Activated naive CD8-positive, alpha-beta T cell treated with anti-CD3 and anti-CD28 coated beads, Interleukin-2, amount 10 ng/mL, durations not matched to agents 7 days and 5 days (primary cell): ENCODE measurements around the gene NDUFB11. TPM values are rescaled to one million over a fixed set of nuclear protein-coding genes. Genes with fewer than 3 reads are reported as not detected.
"Not testable (repeated sequence)": the region's sequence is repeated elsewhere in the genome, so short reads cannot be mapped to it uniquely, and the experiment has no call there.

Source experiments
- ATAC-seq: fragments of 150-1000 bp; cut with Tn5 transposase; one replicate; pipeline ENCODE4 v1.10.0; 2021; ENCODE audit warnings: low read depth, moderate library complexity
- POLR2A ChIA-PET: fragments of 350-600 bp; sonication (Branson Sonifier 250); formaldehyde crosslinking; loops from one replicate; lab custom pipeline; 2021; ENCODE audit warnings: antibody characterized with exemption; lab: Charles Lee
- DNase-seq: peaks from one replicate; pipeline ENCODE4 v3.0.0; 2021
- H3K27ac Mint-ChIP-seq: one replicate; pipeline ENCODE4 v1.8.0; 2022; ENCODE audit warnings: mild to moderate bottlenecking, mixed read lengths
- H3K27me3 Mint-ChIP-seq: one replicate; pipeline ENCODE4 v1.8.0; 2022; ENCODE audit warnings: mild to moderate bottlenecking, moderate library complexity, mixed read lengths
- H3K36me3 Mint-ChIP-seq: one replicate; pipeline ENCODE4 v1.8.0; 2021; ENCODE audit warnings: mild to moderate bottlenecking, mixed read lengths
- H3K4me1 Mint-ChIP-seq: one replicate; pipeline ENCODE4 v1.8.0; 2021; ENCODE audit warnings: mixed read lengths
- H3K4me3 Mint-ChIP-seq: one replicate; pipeline ENCODE4 v1.8.0; 2022; ENCODE audit warnings: mild to moderate bottlenecking, moderate library complexity, mixed read lengths
- H3K9me3 Mint-ChIP-seq: one replicate; pipeline ENCODE4 v1.8.0; 2021; ENCODE audit warnings: mixed read lengths
- total RNA-seq, 2 experiments: library from RNA; stranded (reverse); gene quantifications; one replicate each; pipeline ENCODE4 v1.2.3, GENCODE V29; 2021

The NDUFB11 gene
- total RNA-seq, 2 experiments from 2014 or later = 71.7 to 78.7 TPM

DNA sequence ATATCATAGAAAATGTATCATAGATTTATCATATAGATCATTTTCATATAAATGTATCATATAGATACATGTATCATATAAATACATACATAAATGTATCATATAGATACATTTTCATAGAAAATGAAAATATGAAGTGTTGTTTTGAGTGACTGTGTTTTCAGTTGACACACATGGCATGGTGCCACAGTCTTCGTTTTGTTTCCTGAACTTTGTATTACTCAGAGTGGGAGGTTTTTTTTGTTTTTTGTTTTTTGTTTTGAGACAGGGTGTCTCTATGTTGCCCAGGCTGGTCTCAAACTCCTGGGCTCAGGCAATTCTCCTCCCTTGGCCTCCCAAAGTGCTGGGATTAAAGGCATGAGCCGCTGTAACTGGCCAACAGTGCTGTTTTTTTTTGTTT, 4.4 kb upstream of the NDUFB11 start:
- DNase-seq = no peak

DNA sequence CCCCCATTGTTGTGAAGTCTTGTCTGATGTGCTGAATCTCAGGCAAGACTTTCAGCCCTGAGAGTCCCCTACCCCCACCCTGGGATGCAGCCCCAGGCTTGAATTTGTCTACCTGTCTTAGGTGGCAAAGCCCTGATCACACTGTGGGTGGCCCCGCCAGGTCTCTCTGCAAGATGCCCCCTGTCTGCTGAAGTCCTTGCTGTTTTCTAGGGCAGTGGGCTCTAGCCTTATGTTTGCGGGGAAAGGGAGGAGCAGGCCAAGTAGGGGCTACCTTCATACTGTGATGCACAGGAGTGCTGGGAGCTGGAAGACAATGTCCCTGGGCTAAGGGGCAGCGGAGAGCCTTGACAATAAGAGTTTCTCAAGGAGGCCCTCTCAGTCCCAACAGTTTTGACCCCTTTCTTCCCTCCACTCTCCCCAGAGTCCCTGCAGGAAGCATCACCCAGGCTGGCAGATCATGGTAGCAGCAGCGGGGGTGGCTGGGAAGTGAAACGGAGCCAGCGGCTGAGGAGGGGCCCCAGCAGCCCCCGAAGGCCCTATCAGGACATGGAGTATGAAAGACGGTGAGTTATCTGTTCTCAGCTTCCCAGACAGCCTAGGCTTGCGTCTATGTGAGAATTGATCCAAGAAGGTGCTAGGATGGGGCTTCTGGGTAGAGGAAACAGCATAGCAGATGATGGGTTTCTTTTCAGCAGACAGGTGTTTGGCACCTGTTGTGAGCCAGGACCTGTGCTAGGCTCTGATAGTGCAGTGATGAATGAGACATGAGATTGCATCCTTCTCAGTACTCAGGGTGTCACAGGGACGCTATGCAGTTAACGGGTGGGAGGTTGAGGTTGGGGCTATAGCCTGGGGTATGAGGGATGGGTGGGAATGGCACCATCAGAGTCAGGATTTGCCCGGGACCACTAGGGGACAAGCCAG, 2.7 kb upstream of the NDUFB11 start:
- Mint-ChIP-seq H3K4me1 (peaks cover 15% of the 10 kb centered on the region), H3K9me3 (no peaks in the 10 kb centered on the region), H3K4me3 (peak overlapping the region; percentile 20), H3K36me3 (peaks cover 27% of the 10 kb centered on the region), H3K27ac (peak overlapping the region; percentile 25), H3K27me3 (no peaks in the 10 kb centered on the region)
- POLR2A ChIA-PET = no interaction called here
- DNase-seq (no peak), ATAC-seq (no peak)

More for the DNA sequence above, 4.4 kb upstream of the NDUFB11 start:
- H3K4me1 Mint-ChIP-seq = peaks cover 9% of the 10 kb centered on the region
- peaks cover 21% of the 10 kb centered on the region for H3K36me3 Mint-ChIP-seq
- no peak overlapping the region for H3K27ac Mint-ChIP-seq
- H3K9me3 Mint-ChIP-seq = no peaks in the 10 kb centered on the region
- POLR2A ChIA-PET = no interaction called here
- H3K27me3 Mint-ChIP-seq = no peaks in the 10 kb centered on the region
- no peak for ATAC-seq
- no peak overlapping the region for H3K4me3 Mint-ChIP-seq

DNA sequence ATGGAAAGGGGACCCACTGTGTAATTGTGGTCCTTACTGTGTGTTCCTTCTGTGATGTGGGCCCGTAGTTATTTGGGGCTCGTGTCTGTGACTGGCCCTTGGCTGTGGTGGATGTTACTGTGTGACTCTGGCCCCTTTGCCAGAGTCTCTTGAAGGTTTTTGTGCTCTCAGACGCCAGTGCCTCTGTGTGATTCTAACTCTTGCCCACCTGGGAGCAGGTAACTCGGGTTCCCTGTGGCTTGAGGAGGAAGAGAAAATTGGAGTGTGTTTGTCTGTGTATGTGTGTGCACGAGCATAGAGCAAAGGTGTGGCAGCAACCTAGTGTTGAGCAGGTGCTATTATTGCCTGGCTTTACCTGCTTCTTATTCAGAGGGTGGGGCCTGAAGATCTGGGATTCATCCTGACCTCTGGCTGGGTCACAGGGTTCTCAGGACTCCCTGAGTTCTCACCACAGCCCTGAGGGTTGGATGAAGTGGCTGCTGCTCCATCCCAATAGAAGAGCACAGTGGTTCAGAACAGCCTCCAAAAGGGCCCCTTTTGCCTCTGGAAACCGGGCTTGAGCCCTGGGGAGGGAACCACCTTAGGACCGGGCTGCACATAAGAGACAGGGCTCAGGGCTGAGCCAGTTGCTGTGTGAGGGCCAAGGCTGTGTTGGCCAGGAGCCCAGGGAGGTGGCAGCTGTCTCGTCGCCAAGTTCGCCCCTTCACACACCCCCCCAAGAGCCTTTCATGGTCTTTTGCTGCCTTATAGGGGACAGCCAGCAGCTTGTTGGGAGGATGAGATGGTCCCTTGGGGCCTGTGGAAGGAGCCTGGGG, 1.8 kb upstream of the NDUFB11 start:
- peaks cover 26% of the 10 kb centered on the region for H3K36me3 Mint-ChIP-seq
- no peaks in the 10 kb centered on the region for H3K9me3 Mint-ChIP-seq
- H3K27me3 Mint-ChIP-seq = no peaks in the 10 kb centered on the region
- peaks cover 16% of the 10 kb centered on the region for H3K4me1 Mint-ChIP-seq
- ATAC-seq = no peak
- DNase-seq = no peak
- peak overlapping the region; percentile 99 for H3K27ac Mint-ChIP-seq
- H3K4me3 Mint-ChIP-seq = peak overlapping the region; percentile 95
- POLR2A ChIA-PET = no interaction called here

DNA sequence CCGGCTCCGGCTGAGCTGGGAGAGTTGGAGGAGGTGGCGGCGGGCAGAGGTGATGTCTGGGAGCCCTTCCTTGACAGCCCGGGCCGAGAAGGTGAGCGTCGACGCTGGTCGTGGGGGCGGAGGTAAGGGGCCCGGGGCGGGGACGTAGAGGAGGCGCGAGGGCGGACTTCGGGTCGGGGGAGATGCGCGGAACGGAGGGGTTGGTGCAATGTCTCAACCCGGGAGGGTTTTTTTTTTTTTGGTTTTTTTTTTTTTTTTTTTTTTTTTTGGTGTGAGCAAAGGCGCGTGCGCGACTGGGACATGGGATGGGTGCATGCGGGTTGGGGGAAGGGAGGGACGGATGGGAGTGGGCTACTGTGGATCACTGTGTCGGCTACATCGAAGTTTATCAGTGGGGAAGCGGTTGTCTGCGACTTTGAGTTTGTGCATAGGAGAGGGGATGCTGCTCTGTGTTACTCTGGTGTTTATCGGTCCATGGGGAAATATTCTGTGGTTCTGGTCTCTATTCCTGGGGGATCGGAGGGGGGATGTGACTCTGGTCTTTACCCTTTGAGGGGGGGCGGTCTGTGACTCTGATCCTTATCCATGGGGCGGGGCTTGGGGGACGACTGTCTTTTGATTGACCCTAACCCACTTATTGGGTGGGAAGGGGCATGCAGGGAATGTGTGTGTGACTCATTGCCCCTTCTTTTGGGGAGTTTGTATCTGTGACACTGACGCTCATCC, 1.1 kb upstream of the NDUFB11 start:
- DNase-seq = no peak
- peak; percentile 30 for ATAC-seq
- Mint-ChIP-seq H3K9me3 (no peaks in the 10 kb centered on the region), H3K27me3 (no peaks in the 10 kb centered on the region), H3K36me3 (peaks cover 24% of the 10 kb centered on the region), H3K4me3 (peak overlapping the region; percentile 95), H3K27ac (peak overlapping the region; percentile 99), H3K4me1 (peaks cover 16% of the 10 kb centered on the region)
- POLR2A ChIA-PET = interaction anchor here (0.7 to 2.8 kb wide), 8 partner anchors 8 to 484 kb away, joined by 3 to 31 read pairs (median 6); partner anchors contain the start of genes CFP and USP11

GRCh38 chrX:47143894-47144625, 442 bp downstream of the NDUFB11 start:
- POLR2A ChIA-PET = interaction anchor here (0.6 to 2.8 kb wide), 8 partner anchors 9 to 485 kb away, joined by 3 to 31 read pairs (median 4); partner anchors contain the start of genes CFP and USP11
- H3K36me3 Mint-ChIP-seq = peaks cover 23% of the 10 kb centered on the region
- H3K27ac Mint-ChIP-seq = peak overlapping the region; percentile 99
- H3K4me1 Mint-ChIP-seq = peaks cover 16% of the 10 kb centered on the region
- no peaks in the 10 kb centered on the region for H3K27me3 Mint-ChIP-seq
- no peaks in the 10 kb centered on the region for H3K9me3 Mint-ChIP-seq
- DNase-seq (no peak), ATAC-seq (no peak)
- peak overlapping the region; percentile 95 for H3K4me3 Mint-ChIP-seq

DNA sequence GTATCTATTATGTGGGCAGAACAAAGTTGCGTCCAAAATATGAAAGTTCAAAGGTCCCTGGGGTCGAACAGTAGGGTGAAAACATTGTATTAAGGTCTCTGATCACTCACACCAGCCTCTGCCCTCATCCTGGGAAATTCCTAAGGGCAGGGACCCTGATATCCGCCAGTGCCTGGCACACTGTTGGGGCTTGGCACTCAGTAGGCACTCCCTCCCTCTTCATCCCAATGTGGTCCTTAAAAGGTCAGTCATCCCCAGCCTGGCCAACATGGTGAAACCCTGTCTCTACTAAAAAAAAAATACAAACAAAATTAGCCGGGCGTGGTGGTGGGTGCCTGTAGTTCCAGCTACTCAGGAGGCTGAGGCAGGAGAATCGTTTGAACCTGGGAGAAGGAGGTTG, 6.3 kb downstream of the NDUFB11 start:
- POLR2A ChIA-PET = no interaction called here
- DNase-seq = no peak
- ATAC-seq = no peak
- Mint-ChIP-seq H3K4me1 (peaks cover 6% of the 10 kb centered on the region), H3K36me3 (peaks cover 12% of the 10 kb centered on the region), H3K9me3 (no peaks in the 10 kb centered on the region), H3K4me3 (no peak overlapping the region), H3K27ac (no peak overlapping the region), H3K27me3 (no peaks in the 10 kb centered on the region)

DNA sequence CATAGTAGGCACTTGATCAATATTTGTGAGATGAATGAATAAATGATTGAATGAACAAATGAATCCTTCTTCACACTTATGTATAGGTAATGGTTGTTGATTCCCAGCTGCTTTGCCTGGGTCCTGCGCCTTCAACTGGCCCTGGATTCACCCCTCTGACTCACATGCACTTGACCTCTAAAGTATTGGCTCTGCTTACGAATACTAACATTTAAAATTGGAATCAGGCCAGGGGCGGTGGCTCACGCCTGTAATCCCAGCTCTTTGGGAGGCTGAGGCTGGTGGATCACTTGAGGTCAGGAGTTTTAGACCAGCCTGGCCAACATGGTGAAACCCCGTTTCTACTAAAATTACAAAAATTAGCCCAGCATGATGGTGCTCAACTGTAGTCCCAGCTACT, 8.9 kb downstream of the NDUFB11 start:
- H3K4me3 Mint-ChIP-seq, H3K27me3 Mint-ChIP-seq, H3K27ac Mint-ChIP-seq, DNase-seq, H3K4me1 Mint-ChIP-seq, POLR2A ChIA-PET, ATAC-seq, H3K9me3 Mint-ChIP-seq, H3K36me3 Mint-ChIP-seq: not testable (repeated sequence)

- Mint-ChIP-seq H3K4me1 (peaks cover 3% of the 10 kb centered on the region), H3K36me3 (no peaks in the 10 kb centered on the region), H3K4me3 (no peak overlapping the region), H3K9me3 (no peaks in the 10 kb centered on the region), H3K27me3 (no peaks in the 10 kb centered on the region), H3K27ac (no peak overlapping the region)
- ATAC-seq (no peak), DNase-seq (no peak)
- POLR2A ChIA-PET = no interaction called here
Observed at GRCh38 chrX:47133493-47133892, 11.0 kb downstream of the NDUFB11 start.

- Mint-ChIP-seq H3K27ac (no peak overlapping the region), H3K9me3 (no peaks in the 10 kb centered on the region), H3K27me3 (no peaks in the 10 kb centered on the region), H3K4me1 (peaks cover 3% of the 10 kb centered on the region), H3K4me3 (peak overlapping the region; percentile 97), H3K36me3 (no peaks in the 10 kb centered on the region)
- POLR2A ChIA-PET = interaction anchor here (0.6 to 3.9 kb wide), 2 partner anchors 9 to 14 kb away, joined by 3 to 29 read pairs; partner anchors contain the start of genes NDUFB11 and RBM10
- ATAC-seq = no peak
- no peak for DNase-seq
Observed at GRCh38 chrX:47129899-47130358, 14.6 kb downstream of the NDUFB11 start.

DNA sequence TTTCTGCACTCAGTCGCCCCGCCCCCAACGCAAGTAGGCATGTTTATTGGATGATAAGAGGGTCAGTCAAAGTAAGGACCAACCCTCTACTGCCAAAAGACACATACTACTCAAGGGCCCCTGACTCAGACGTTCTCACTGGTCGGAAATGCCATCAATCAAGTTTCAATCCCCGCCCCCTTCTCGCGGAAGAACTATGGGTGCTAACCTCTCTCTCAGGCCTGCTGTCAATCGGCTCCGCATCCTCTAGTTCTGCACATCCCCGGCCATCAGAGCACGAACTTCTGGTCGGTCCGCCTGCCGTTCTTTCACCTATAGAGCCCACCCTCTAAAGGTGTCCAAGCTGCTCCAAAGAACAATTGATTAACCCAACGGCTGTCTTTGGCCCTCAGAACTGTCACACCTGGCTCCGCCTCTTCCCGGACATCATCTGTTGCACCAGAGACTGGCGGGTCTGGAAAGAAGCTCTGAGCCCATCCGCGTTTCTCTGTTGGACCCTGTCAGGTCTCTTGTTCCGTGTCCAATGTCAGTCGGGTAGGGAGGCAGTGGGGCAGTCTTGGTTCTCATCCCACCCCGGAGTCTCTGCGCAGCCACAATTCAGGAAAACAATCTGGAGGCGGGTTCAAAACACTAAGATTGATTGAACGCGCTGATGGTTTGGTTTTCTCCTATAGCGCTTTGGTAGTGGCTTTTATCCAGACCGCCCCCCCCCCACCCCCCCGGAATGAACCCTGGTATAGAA, 15.2 kb downstream of the NDUFB11 start:
- no peaks in the 10 kb centered on the region for H3K36me3 Mint-ChIP-seq
- DNase-seq = peak; percentile 82

GRCh38 chrX:47124466-47124865, 20.0 kb downstream of the NDUFB11 start:
- H3K4me1 Mint-ChIP-seq, H3K36me3 Mint-ChIP-seq, H3K27ac Mint-ChIP-seq, H3K27me3 Mint-ChIP-seq, H3K4me3 Mint-ChIP-seq, ATAC-seq, POLR2A ChIA-PET, H3K9me3 Mint-ChIP-seq, DNase-seq: not testable (repeated sequence)

More for the DNA sequence above, 15.2 kb downstream of the NDUFB11 start:
- no peaks in the 10 kb centered on the region for H3K27me3 Mint-ChIP-seq
- POLR2A ChIA-PET = interaction anchor here (0.6 to 3.9 kb wide), 2 partner anchors 10 to 15 kb away, joined by 3 to 29 read pairs; partner anchors contain the start of genes NDUFB11 and RBM10
- no peaks in the 10 kb centered on the region for H3K9me3 Mint-ChIP-seq
- peak overlapping the region; percentile 98 for H3K27ac Mint-ChIP-seq
- peak; percentile 99 for ATAC-seq
- peaks cover 3% of the 10 kb centered on the region for H3K4me1 Mint-ChIP-seq
- peak overlapping the region; percentile 97 for H3K4me3 Mint-ChIP-seq
